GM12892 (cell line): ENCODE data around the gene WDR20.

Experiments
- POLR2AphosphoS5 ChIP-seq: IDR thresholded peaks from 2 replicates; pipeline ENCODE4 v1.6.1; 2011; ENCODE audit warnings: low read depth, low read length, control low read depth
- TAF1 ChIP-seq: IDR thresholded peaks from 2 replicates; pipeline ENCODE4 v1.6.1; 2011; ENCODE audit warnings: low read depth, mild to moderate bottlenecking, control low read depth, low read length, borderline replicate concordance

GRCh38 chr14:102171173-102172020 lies 31.7 kb downstream of the WDR20 start:
- TF ChIP-seq POLR2AphosphoS5 (no peak), TAF1 (no peak)
